ENCODE results near the gene PCDHGC3.
A peak's percentile ranks its signal among the peaks of the same experiment; 100 is the strongest.

PCDHGC3 gene

DNA sequence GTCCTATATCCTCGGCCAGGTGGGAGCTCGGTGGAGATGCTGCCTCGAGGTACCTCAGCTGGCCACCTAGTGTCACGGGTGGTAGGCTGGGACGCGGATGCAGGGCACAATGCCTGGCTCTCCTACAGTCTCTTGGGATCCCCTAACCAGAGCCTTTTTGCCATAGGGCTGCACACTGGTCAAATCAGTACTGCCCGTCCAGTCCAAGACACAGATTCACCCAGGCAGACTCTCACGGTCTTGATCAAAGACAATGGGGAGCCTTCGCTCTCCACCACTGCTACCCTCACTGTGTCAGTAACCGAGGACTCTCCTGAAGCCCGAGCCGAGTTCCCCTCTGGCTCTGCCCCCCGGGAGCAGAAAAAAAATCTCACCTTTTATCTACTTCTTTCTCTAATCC is 2.0 kb downstream of the PCDHGC3 start:
- no peaks in the 10 kb centered on the region for H3K36me3 Mint-ChIP-seq
- ATAC-seq = no peak
- peaks cover 33% of the 10 kb centered on the region for H3K4me1 Mint-ChIP-seq
- H3K27ac Mint-ChIP-seq = no peak overlapping the region
- H3K4me3 Mint-ChIP-seq = peak overlapping the region; percentile 94
- H3K27me3 Mint-ChIP-seq = peaks cover 61% of the 10 kb centered on the region
- H3K9me3 Mint-ChIP-seq = no peaks in the 10 kb centered on the region

DNA sequence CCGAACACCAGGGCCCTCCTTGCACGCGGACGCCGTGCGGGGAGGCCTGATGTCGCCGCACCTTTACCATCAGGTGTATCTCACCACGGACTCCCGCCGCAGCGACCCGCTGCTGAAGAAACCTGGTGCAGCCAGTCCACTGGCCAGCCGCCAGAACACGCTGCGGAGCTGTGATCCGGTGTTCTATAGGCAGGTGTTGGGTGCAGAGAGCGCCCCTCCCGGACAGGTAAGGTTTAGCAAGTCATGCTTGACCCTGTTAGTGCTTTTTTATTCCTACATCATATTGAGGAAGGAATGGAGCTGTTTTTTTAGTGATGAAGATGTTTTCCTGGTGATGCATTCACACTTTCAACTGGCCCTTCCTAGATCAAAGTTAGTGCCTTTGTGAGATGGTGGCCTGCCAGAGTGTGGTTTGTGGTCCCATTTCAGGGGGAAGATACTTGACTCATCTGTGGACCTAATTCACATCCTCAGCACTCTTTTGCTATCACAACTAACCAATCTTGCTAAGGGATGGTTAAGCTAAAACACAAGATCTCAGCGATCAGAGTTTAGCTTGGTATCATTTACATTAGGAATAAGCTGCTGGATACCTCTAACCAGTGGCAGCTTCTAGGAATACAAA is 2.7 kb downstream of the PCDHGC3 start:
- Mint-ChIP-seq H3K27ac (no peak overlapping the region), H3K36me3 (no peaks in the 10 kb centered on the region), H3K27me3 (peaks cover 67% of the 10 kb centered on the region), H3K9me3 (no peaks in the 10 kb centered on the region), H3K4me3 (no peak overlapping the region), H3K4me1 (peaks cover 33% of the 10 kb centered on the region)
- no peak for ATAC-seq

DNA sequence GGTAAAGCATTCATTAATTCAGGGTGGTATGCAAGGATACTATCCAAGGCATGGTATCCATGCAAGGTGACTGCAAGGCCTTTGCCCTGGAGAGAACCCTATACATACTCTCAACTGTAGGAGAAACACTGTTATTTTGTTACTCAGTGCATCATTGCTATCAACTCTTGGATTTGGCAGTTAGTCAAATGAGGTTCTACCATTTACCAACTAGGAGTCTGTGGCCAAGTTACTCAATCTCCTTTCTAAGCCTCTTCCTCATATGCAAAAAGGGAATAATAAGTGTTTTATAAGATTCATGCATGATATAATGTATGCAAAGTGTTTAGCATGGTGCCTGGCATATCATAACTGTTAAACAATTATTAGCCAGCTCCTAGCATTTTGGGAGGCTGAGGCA is 4.0 kb downstream of the PCDHGC3 start:
- no peaks in the 10 kb centered on the region for H3K36me3 Mint-ChIP-seq
- H3K27me3 Mint-ChIP-seq = peaks cover 77% of the 10 kb centered on the region
- H3K27ac Mint-ChIP-seq = no peak overlapping the region
- peaks cover 43% of the 10 kb centered on the region for H3K4me1 Mint-ChIP-seq
- H3K9me3 Mint-ChIP-seq = no peaks in the 10 kb centered on the region
- H3K4me3 Mint-ChIP-seq = no peak overlapping the region
- no peak for ATAC-seq

DNA sequence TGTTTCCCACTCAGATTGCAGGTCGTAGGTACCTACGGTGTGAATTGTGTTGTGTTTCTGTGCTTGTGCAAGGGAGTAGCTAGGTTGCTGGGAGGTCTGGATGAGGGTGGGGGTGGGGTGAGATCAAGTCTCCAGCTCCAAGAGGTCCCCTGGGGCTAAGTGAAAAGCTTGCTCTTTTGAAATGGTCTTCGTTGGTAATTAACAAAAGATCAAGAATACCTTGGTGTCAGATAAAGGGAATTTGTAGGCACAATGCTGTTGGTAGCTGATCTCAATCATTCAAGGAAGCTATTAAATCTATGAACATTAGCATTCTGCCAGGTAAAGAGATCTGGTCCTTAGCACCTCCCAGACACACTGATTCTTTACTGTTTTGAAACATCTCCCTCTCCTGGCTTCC is 8.1 kb downstream of the PCDHGC3 start:
- Mint-ChIP-seq H3K27ac (no peak overlapping the region), H3K27me3 (peaks cover 74% of the 10 kb centered on the region), H3K4me1 (peaks cover 16% of the 10 kb centered on the region), H3K9me3 (no peaks in the 10 kb centered on the region), H3K4me3 (no peak overlapping the region), H3K36me3 (no peaks in the 10 kb centered on the region)
- no peak for ATAC-seq

- no peak for ATAC-seq
- peak overlapping the region; percentile 21 for H3K4me3 Mint-ChIP-seq
- H3K27me3 Mint-ChIP-seq = peaks cover 78% of the 10 kb centered on the region
- H3K36me3 Mint-ChIP-seq = no peaks in the 10 kb centered on the region
- peaks cover 16% of the 10 kb centered on the region for H3K4me1 Mint-ChIP-seq
- H3K9me3 Mint-ChIP-seq = no peaks in the 10 kb centered on the region
- no peak overlapping the region for H3K27ac Mint-ChIP-seq
These were observed 8.5 kb downstream of the PCDHGC3 start for GRCh38 chr5:141484310-141484640.

- Mint-ChIP-seq H3K9me3 (no peaks in the 10 kb centered on the region), H3K27ac (no peak within 1 kb of the TSS), H3K4me1 (peaks cover 16% of the 10 kb centered on the region), H3K4me3 (peak within 1 kb of the TSS; percentile 21), H3K27me3 (peaks cover 83% of the 10 kb centered on the region), H3K36me3 (no peaks in the 10 kb centered on the region)
- ATAC-seq = no peak
These were observed 9.0 kb downstream of the PCDHGC3 start, which contains the start of gene PCDHGC4 for GRCh38 chr5:141484641-141485311. Gene PCDHGC4, plus strand, starts transcription at chr5:141485030. Its CDS starts 144 bp downstream, at chr5:141485174.

DNA sequence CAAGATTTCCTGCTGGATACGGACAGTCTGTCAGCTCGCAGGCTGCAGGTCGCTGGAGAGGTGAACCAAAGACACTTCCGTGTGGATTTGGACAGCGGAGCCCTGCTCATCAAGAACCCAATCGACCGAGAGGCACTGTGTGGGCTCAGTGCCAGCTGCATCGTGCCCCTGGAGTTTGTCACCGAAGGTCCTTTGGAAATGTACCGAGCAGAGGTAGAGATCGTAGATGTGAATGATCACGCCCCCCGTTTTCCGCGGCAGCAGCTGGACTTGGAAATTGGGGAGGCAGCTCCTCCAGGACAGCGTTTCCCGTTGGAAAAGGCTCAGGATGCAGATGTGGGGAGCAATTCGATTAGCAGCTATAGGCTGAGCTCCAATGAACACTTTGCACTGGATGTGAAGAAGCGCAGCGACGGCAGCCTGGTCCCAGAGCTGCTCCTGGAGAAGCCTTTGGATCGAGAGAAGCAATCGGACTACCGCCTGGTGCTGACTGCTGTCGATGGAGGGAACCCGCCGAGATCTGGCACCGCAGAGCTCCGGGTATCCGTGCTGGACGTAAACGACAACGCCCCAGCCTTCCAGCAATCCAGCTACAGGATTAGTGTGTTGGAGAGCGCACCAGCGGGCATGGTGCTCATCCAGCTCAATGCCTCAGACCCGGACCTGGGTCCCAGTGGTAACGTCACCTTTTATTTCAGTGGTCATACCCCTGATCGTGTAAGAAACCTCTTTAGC is 9.7 kb downstream of the PCDHGC3 start:
- Mint-ChIP-seq H3K9me3 (no peaks in the 10 kb centered on the region), H3K4me3 (no peak overlapping the region), H3K27ac (no peak overlapping the region), H3K36me3 (no peaks in the 10 kb centered on the region), H3K4me1 (peaks cover 16% of the 10 kb centered on the region), H3K27me3 (peaks cover 88% of the 10 kb centered on the region)
- no peak for ATAC-seq

DNA sequence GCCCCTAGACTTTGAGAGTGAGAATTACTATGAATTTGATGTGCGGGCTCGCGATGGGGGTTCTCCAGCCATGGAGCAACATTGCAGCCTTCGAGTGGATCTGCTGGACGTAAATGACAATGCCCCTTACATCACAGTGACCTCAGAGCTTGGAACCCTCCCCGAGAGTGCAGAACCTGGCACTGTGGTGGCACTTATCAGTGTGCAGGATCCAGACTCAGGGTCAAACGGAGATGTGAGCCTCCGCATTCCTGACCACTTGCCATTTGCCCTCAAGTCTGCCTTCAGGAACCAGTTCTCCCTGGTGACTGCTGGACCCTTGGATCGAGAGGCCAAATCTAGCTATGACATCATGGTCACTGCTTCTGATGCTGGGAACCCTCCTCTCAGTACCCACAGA is 10.3 kb downstream of the PCDHGC3 start:
- peaks cover 88% of the 10 kb centered on the region for H3K27me3 Mint-ChIP-seq
- no peak overlapping the region for H3K27ac Mint-ChIP-seq
- no peaks in the 10 kb centered on the region for H3K36me3 Mint-ChIP-seq
- ATAC-seq = no peak
- no peak overlapping the region for H3K4me3 Mint-ChIP-seq
- peaks cover 20% of the 10 kb centered on the region for H3K4me1 Mint-ChIP-seq
- no peaks in the 10 kb centered on the region for H3K9me3 Mint-ChIP-seq

DNA sequence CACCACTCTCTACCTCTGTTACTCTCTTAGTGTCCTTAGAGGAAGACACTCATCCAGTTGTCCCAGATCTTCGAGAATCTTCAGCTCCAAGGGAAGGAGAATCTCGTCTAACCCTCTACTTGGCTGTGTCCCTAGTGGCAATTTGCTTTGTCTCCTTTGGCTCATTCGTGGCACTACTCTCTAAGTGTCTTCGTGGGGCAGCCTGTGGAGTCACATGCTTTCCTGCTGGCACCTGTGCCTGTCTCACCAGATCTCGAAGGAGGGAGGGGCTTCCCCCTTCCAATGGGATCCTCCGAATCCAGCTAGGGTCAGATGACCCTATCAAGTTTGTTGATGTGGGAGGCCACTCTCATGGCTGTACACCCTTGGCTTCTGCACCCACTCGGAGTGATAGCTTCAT is 11.4 kb downstream of the PCDHGC3 start:
- peaks cover 90% of the 10 kb centered on the region for H3K27me3 Mint-ChIP-seq
- no peak for ATAC-seq
- peaks cover 28% of the 10 kb centered on the region for H3K4me1 Mint-ChIP-seq
- H3K27ac Mint-ChIP-seq = no peak overlapping the region
- H3K36me3 Mint-ChIP-seq = no peaks in the 10 kb centered on the region
- no peaks in the 10 kb centered on the region for H3K9me3 Mint-ChIP-seq
- H3K4me3 Mint-ChIP-seq = no peak overlapping the region

- peaks cover 76% of the 10 kb centered on the region for H3K27me3 Mint-ChIP-seq
- no peaks in the 10 kb centered on the region for H3K9me3 Mint-ChIP-seq
- ATAC-seq = no peak
- no peaks in the 10 kb centered on the region for H3K36me3 Mint-ChIP-seq
- peaks cover 29% of the 10 kb centered on the region for H3K4me1 Mint-ChIP-seq
- H3K4me3 Mint-ChIP-seq = no peak within 1 kb of the TSS
- no peak within 1 kb of the TSS for H3K27ac Mint-ChIP-seq
These were observed 13.1 kb downstream of the PCDHGC3 start, which contains the start of gene PCDHGC5 for GRCh38 chr5:141488591-141489561. Gene PCDHGC5, plus strand, starts transcription at chr5:141489081. Its CDS starts 160 bp downstream, at chr5:141489241.

DNA sequence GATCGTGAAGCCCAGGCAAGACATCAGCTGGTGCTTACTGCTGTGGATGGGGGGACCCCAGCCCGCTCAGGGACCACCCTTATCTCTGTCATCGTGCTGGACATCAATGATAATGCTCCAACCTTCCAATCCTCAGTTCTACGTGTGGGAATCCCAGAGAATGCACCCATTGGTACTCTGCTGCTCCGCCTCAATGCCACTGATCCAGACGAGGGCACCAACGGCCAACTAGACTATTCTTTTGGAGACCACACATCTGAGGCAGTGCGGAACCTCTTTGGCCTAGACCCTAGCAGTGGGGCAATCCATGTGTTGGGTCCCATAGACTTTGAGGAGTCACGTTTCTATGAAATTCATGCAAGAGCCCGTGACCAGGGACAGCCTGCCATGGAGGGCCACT is 14.1 kb downstream of the PCDHGC3 start:
- peaks cover 74% of the 10 kb centered on the region for H3K27me3 Mint-ChIP-seq
- H3K4me1 Mint-ChIP-seq = peaks cover 19% of the 10 kb centered on the region
- no peak overlapping the region for H3K27ac Mint-ChIP-seq
- H3K9me3 Mint-ChIP-seq = no peaks in the 10 kb centered on the region
- no peaks in the 10 kb centered on the region for H3K36me3 Mint-ChIP-seq
- no peak for ATAC-seq
- no peak overlapping the region for H3K4me3 Mint-ChIP-seq

DNA sequence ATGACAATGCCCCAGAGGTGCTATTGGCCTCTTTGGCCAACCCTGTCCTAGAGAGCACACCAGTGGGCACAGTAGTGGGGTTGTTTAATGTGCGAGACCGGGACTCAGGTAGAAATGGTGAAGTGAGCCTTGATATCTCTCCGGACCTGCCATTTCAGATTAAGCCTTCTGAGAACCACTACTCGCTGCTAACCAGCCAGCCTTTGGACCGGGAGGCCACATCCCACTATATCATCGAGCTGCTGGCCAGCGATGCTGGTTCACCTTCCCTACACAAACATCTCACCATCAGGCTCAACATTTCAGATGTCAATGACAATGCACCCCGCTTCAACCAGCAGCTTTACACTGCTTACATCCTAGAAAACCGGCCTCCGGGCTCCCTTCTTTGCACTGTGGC is 14.5 kb downstream of the PCDHGC3 start:
- H3K27ac Mint-ChIP-seq = no peak overlapping the region
- peaks cover 15% of the 10 kb centered on the region for H3K4me1 Mint-ChIP-seq
- H3K36me3 Mint-ChIP-seq = no peaks in the 10 kb centered on the region
- ATAC-seq = no peak
- H3K9me3 Mint-ChIP-seq = no peaks in the 10 kb centered on the region
- no peak overlapping the region for H3K4me3 Mint-ChIP-seq
- peaks cover 74% of the 10 kb centered on the region for H3K27me3 Mint-ChIP-seq

GRCh38 chr5:141490771-141491170 is 15.0 kb downstream of the PCDHGC3 start:
- H3K27me3 Mint-ChIP-seq = peaks cover 74% of the 10 kb centered on the region
- no peak overlapping the region for H3K27ac Mint-ChIP-seq
- H3K4me3 Mint-ChIP-seq = no peak overlapping the region
- H3K9me3 Mint-ChIP-seq = no peaks in the 10 kb centered on the region
- no peak for ATAC-seq
- H3K4me1 Mint-ChIP-seq = peaks cover 14% of the 10 kb centered on the region
- no peaks in the 10 kb centered on the region for H3K36me3 Mint-ChIP-seq

- Mint-ChIP-seq H3K27me3 (peaks cover 74% of the 10 kb centered on the region), H3K9me3 (no peaks in the 10 kb centered on the region), H3K36me3 (no peaks in the 10 kb centered on the region), H3K27ac (peak overlapping the region; percentile 65), H3K4me1 (peaks cover 14% of the 10 kb centered on the region), H3K4me3 (peak overlapping the region; percentile 86)
- peak; percentile 4 for ATAC-seq
These were observed 15.8 kb downstream of the PCDHGC3 start for GRCh38 chr5:141491323-141492167.

All from stimulated activated memory B cell treated with anti-CD40 and anti-IgM and Interleukin-4, amounts not matched to agents 10 μg/mL and 1 μg/mL and 100 μg/mL, for 72 hours (primary cell).